ENCODE results near the gene LRRN4.

Gene LRRN4

GRCh38 chr20:6051505-6051904, 2.4 kb downstream of the LRRN4 start:
- TF ChIP-seq GATA2 (IDR thresholded peaks at IDR 0.05; ENCODE audit: low read depth, low read length): no peak
- no peak for TF ChIP-seq GATA3 (IDR thresholded peaks at IDR 0.05; ENCODE audit: low read depth, low read length)

GRCh38 chr20:6048391-6048790, 5.5 kb downstream of the LRRN4 start:
- no peak for TF ChIP-seq GATA2 (IDR thresholded peaks at IDR 0.05; ENCODE audit: low read depth, low read length)

DNA sequence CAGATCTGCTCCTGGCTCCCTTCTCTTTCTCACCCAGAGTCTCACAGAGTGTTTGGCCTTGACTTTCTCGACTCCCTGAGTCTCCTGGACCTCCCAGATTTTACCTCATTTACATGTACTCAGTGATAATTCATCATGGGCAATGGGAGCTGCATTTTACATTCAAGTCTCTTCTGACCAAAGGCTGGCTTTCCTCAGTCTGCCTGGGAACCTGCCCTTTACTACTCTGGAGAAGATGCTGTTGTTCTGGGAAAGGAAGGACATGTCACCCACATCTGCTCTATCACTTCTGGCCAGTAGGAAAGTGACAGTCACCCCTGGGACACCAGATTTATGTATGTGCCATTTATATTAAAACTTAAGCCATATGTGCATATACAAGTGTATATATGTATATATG, 7.4 kb downstream of the LRRN4 start:
- TF ChIP-seq GATA3 (IDR thresholded peaks at IDR 0.05; ENCODE audit: low read depth, low read length) (no peak), GATA2 (IDR thresholded peaks at IDR 0.05; ENCODE audit: low read depth, low read length) (no peak)

GRCh38 chr20:6045566-6045965, 8.3 kb downstream of the LRRN4 start:
- TF ChIP-seq GATA2 (IDR thresholded peaks at IDR 0.05; ENCODE audit: low read depth, low read length) (no peak), GATA3 (IDR thresholded peaks at IDR 0.05; ENCODE audit: low read depth, low read length) (no peak)

DNA sequence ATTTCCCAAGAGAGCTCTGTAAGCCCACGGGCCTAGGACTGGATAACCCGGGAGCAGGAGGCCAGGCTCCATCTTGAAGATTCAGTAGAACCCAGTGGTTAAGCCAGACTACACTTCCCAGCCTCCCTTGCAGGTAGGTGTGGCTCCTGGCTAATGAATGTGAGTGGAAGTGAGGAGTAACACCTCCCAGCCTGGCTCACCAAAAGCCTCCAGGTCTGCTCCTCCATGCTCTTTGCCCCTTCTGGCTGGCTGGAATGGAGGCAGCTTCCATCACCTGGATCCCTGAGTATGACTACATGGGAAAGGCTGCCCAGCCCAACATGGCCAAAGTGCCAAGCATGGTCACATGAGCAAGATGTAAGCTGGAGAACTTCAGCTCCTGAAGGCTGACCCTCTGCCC, 9.7 kb downstream of the LRRN4 start:
- TF ChIP-seq GATA2 (IDR thresholded peaks at IDR 0.05; ENCODE audit: low read depth, low read length): no peak
- TF ChIP-seq GATA3 (IDR thresholded peaks at IDR 0.05; ENCODE audit: low read depth, low read length): no peak

DNA sequence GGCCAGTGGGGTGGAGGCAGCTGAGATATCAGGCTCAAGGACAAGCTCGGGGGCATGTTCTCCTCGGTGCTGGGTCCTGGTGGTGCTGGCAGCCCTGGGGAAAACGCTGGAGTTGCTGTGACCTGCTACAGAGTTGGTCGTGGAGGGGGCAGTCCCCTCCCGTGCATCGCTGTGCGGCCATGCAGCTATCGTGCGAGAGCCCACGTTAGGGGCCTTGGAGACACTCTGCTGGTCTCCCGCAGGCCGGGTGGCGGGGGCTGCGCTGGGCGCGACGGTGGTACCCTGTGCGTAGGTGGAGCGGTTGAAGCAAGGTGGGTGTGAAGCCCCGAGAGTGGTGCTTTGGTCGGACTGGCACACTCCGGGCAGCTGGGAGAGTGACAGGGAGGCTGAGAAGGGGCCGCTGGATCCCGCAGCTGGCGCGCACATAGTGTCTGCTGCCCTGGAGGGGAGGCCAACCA, 12.0 kb downstream of the LRRN4 start:
- no peak for TF ChIP-seq GATA2 (IDR thresholded peaks at IDR 0.05; ENCODE audit: low read depth, low read length)
- no peak for TF ChIP-seq GATA3 (IDR thresholded peaks at IDR 0.05; ENCODE audit: low read depth, low read length)

DNA sequence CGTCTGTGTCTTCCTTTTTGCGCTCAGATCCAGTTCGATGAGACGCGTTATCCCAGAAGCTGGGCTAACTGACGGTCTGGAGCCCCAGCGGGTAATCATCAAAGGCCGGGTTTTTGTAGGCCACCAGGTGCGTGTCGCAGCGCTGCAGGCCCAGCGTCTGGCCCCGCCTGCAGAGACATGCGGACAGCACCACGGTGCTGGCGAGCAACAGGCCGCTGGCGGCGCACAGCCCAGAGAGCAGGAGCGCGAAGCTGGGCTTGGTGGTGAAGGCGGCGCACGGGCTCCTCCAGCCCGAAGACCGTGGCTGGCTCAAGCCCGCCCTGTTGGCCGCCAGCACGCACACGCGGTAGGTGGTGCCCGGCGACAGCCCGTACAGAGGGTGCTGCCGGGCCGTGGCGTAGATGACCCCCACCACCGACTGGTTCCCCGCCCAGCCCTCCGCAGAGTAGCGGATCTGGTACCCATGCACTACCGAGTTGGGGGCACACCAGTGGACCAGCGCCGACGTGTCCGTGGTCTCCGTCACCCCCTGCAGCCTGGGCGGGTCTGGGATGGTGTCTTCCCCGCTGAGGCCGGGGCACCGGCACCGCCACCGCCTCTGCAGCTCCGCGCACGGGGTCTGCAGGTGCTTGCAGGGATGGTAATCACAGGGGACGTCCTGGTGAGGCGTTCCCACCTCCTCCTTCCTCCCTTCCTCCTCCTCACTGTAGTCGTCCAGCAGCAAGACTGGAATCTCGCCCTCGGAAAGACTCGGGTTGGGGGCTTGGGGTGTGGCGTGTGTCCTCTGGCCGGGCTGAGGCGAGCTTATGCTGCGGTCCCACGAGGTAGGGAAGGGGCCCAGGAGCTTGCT, 12.7 kb downstream of the LRRN4 start:
- TF ChIP-seq GATA3 (IDR thresholded peaks at IDR 0.05; ENCODE audit: low read depth, low read length): no peak
- TF ChIP-seq GATA2 (IDR thresholded peaks at IDR 0.05; ENCODE audit: low read depth, low read length): no peak

DNA sequence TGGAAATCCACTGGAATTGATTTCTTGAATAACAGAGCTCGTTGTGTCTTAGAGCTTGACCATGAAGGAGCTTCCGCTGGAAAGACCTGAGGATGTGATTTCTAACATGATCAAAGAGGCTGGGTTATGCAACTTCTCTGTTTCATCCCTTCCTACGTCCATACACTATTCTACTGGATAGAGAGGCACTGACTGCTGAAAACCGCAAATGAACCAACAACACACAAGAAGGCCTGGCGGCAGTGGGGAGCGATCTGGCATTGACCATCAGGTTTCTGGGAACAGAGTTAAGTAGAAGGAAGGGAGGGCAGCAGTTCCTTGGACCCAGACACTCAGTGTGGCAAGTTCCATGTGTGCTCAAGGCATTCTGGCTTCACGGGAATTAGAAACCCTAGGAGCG, 13.3 kb downstream of the LRRN4 start:
- TF ChIP-seq GATA3 (IDR thresholded peaks at IDR 0.05; ENCODE audit: low read depth, low read length) (no peak), GATA2 (IDR thresholded peaks at IDR 0.05; ENCODE audit: low read depth, low read length) (no peak)

GRCh38 chr20:6039766-6040165, 14.1 kb downstream of the LRRN4 start:
- TF ChIP-seq GATA2 (IDR thresholded peaks at IDR 0.05; ENCODE audit: low read depth, low read length): no peak

GRCh38 chr20:6038256-6038655, 15.6 kb downstream of the LRRN4 start:
- TF ChIP-seq GATA3 (IDR thresholded peaks at IDR 0.05; ENCODE audit: low read depth, low read length) (no peak), GATA2 (IDR thresholded peaks at IDR 0.05; ENCODE audit: low read depth, low read length) (no peak)

DNA sequence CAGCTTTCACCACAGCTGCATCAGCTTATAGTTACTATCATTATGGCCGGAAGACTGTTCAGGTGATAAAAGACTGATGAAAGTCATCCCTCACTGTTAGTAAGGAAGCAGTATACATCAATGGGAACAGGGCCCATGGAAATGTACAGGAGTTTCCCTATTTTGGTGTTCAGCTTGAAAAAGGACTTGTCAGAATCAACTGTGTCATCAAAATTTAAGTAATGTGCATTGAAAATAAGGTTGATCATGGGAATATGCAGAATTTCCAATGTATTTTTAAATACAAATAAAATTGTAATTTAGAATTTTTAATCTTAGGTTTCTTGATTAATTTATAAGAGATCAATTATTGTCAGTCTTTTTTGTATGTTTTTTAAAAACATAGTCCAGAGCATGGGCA, 16.8 kb downstream of the LRRN4 start:
- TF ChIP-seq GATA2 (IDR thresholded peaks at IDR 0.05; ENCODE audit: low read depth, low read length) (no peak), GATA3 (IDR thresholded peaks at IDR 0.05; ENCODE audit: low read depth, low read length) (no peak)

DNA sequence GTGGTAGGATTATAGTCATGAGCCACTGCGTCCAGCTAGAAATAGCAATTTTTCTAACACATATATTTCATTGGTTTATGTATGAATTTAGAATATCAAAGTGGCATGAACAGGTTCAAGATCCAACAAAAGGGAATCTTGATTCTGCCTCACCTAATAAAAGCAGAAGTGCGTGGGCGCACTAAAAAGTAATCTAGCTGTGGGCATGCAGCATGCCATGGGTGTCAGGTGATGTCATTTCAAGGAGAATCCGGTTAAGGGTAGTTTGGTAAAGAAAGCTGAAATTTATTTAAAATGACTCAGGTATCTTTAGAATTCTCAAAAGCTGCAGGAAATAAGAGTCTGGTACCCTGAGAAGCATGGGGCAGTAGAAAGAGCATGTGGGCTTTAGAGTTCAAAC, 17.6 kb downstream of the LRRN4 start:
- TF ChIP-seq GATA2 (IDR thresholded peaks at IDR 0.05; ENCODE audit: low read depth, low read length) (no peak), GATA3 (IDR thresholded peaks at IDR 0.05; ENCODE audit: low read depth, low read length) (no peak)

- no peak for TF ChIP-seq GATA2 (IDR thresholded peaks at IDR 0.05; ENCODE audit: low read depth, low read length)
- TF ChIP-seq GATA3 (IDR thresholded peaks at IDR 0.05; ENCODE audit: low read depth, low read length): no peak
These were observed 19.5 kb downstream of the LRRN4 start for GRCh38 chr20:6034134-6034969.

DNA sequence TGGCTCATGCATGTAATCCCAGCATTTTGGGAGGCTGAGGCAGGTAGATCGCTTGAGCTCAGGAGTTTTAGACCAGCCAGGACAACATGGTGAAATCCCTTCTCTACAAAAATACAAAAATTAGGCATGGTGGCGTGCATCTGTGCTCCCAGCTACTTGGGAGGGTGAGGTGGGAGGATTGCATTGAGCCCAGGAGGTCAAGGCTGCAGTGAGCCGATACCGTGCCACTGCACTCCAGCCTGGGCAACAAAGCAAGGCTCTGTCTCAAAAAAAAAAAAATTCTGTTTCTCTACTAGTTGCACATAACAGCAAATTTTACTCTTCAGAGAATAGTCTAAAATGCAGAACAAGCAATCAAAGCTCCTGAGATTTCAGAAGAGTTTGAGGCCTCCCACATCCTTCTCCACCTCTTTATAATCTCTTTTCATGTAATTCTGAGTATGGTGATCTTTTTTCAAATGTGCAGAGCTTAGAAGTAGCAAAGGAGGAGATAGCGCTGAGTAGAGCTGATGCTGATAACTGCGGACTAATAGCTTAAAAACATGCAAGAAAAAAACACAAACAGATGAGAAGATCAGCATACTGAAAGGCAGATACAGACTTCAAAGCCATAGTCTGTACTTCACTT, 23.3 kb downstream of the LRRN4 start:
- TF ChIP-seq GATA2 (IDR thresholded peaks at IDR 0.05; ENCODE audit: low read depth, low read length): no peak
- TF ChIP-seq GATA3 (IDR thresholded peaks at IDR 0.05; ENCODE audit: low read depth, low read length): no peak

All from SH-SY5Y (cell line).